Smooth muscle cell (in vitro differentiated cells): ENCODE measurements around the gene PTPN14. TPM values are rescaled to one million over a fixed set of nuclear protein-coding genes. Genes with fewer than 3 reads are reported as not detected.

Experiments used
- DNase-seq: peaks from one replicate; lab custom pipeline; 2025; ENCODE audit not compliant: unreplicated experiment; lab: John Stamatoyannopoulos, UW
- H2AFZ ChIP-seq: fragments of 200-600 bp; sonication (generic); 2 replicates; pipeline ENCODE4 v1.6.0; 2016; ENCODE audit warnings: antibody characterized with exemption, low read depth, mild to moderate bottlenecking
- H3F3A ChIP-seq: fragments of 200-600 bp; sonication (generic); 2 replicates; pipeline ENCODE4 v1.6.0; 2017; ENCODE audit warnings: antibody characterized with exemption, low read depth
- H3K27ac ChIP-seq: fragments of 200-600 bp; sonication (generic); 2 replicates; pipeline ENCODE4 v1.5.1; 2016; ENCODE audit warnings: low read depth, mild to moderate bottlenecking
- H3K27me3 ChIP-seq: fragments of 200-600 bp; sonication (generic); 2 replicates; pipeline ENCODE4 v1.6.1; 2016; ENCODE audit warnings: low read depth, mild to moderate bottlenecking
- H3K36me3 ChIP-seq: fragments of 200-600 bp; sonication (generic); 2 replicates; pipeline ENCODE4 v1.5.1; 2016; ENCODE audit warnings: low read depth
- H3K4me1 ChIP-seq: fragments of 200-600 bp; sonication (generic); 2 replicates; pipeline ENCODE4 v1.5.1; 2016; ENCODE audit warnings: low read depth
- H3K4me2 ChIP-seq: fragments of 200-600 bp; sonication (generic); 2 replicates; pipeline ENCODE4 v1.6.0; 2016; ENCODE audit warnings: mild to moderate bottlenecking
- H3K4me3 ChIP-seq: fragments of 200-600 bp; sonication (generic); 2 replicates; pipeline ENCODE4 v1.5.1; 2016; ENCODE audit warnings: mild to moderate bottlenecking
- H3K79me2 ChIP-seq: fragments of 200-600 bp; sonication (generic); 2 replicates; pipeline ENCODE4 v1.6.0; 2016; ENCODE audit warnings: low read depth, mild to moderate bottlenecking
- H3K9ac ChIP-seq: fragments of 200-600 bp; sonication (generic); 2 replicates; pipeline ENCODE4 v1.6.0; 2016; ENCODE audit warnings: low read depth
- H3K9me3 ChIP-seq: fragments of 200-600 bp; sonication (generic); replicated peaks from 2 replicates; pipeline ENCODE4 v1.5.1; 2016; ENCODE audit warnings: low read depth
- H4K20me1 ChIP-seq: fragments of 200-600 bp; sonication (generic); 2 replicates; pipeline ENCODE4 v1.6.0; 2016; ENCODE audit warnings: low read depth
- CTCF ChIP-seq: fragments of 200-600 bp; sonication (generic); IDR thresholded peaks from 2 replicates; pipeline ENCODE4 v1.5.1; 2017; ENCODE audit warnings: borderline replicate concordance, mild to moderate bottlenecking, antibody characterized with exemption; ENCODE audit not compliant: insufficient read depth, poor library complexity, severe bottlenecking
- WGBS: methylation state at CpG from one replicate; pipeline ENCODE4 v1.1.7; 2016; ENCODE audit warnings: low lambda C conversion rate; 5-methylcytosine and 5-hydroxymethylcytosine counted together
- polyA plus RNA-seq: library from polyadenylated mRNA; unstranded; fragments of >200 nt; fragmentation: Nextera tagmentation; extraction: Ambion mirVana; gene quantifications from 2 replicates; pipeline ENCODE4 v1.2.1, GENCODE V29; 2016
- total RNA-seq: library from RNA; depleted of rRNA; stranded (reverse); fragments of >200 nt; gene quantifications from 2 replicates; pipeline ENCODE4 v1.2.3, GENCODE V29; 2014

Gene PTPN14
- total and polyA plus RNA-seq, 2 experiments from 2014 or later: 13.7 to 28.6 TPM

- 8% methylated on average over 1 of the region's 1 CpG for WGBS
- H3K27ac ChIP-seq: peak overlapping the region; percentile 40
- no peaks in the 10 kb centered on the region for H3K9me3 ChIP-seq
- H2AFZ ChIP-seq: peak overlapping the region; percentile 30
- H3K9ac ChIP-seq: no peak overlapping the region
- H4K20me1 ChIP-seq: no peaks in the 10 kb centered on the region
- no peaks in the 10 kb centered on the region for H3K36me3 ChIP-seq
- no peak for DNase-seq
- peaks cover 3% of the 10 kb centered on the region for H3F3A ChIP-seq
- H3K4me1 ChIP-seq: peaks cover 13% of the 10 kb centered on the region
- no peaks in the 10 kb centered on the region for H3K27me3 ChIP-seq
- peak; percentile 64 for TF ChIP-seq CTCF
- H3K4me3 ChIP-seq: no peak overlapping the region
- no peaks in the 10 kb centered on the region for H3K79me2 ChIP-seq
- H3K4me2 ChIP-seq: no peak overlapping the region
Observed at GRCh38 chr1:214584805-214585766, 33.7 kb upstream of the PTPN14 start.

GRCh38 chr1:214583824-214584554 lies 32.6 kb upstream of the PTPN14 start:
- WGBS: 92% methylated on average over 7 of the region's 7 CpGs
- TF ChIP-seq CTCF: no peak
- no peak overlapping the region for H2AFZ ChIP-seq
- no peak for DNase-seq
- H3K4me1 ChIP-seq: peaks cover 13% of the 10 kb centered on the region
- H3K4me2 ChIP-seq: no peak overlapping the region
- H3K79me2 ChIP-seq: no peaks in the 10 kb centered on the region
- H3F3A ChIP-seq: peaks cover 3% of the 10 kb centered on the region
- H3K4me3 ChIP-seq: no peak overlapping the region
- H3K27ac ChIP-seq: no peak overlapping the region
- no peaks in the 10 kb centered on the region for H3K9me3 ChIP-seq
- no peaks in the 10 kb centered on the region for H3K27me3 ChIP-seq
- H3K9ac ChIP-seq: no peak overlapping the region
- no peaks in the 10 kb centered on the region for H4K20me1 ChIP-seq
- H3K36me3 ChIP-seq: no peaks in the 10 kb centered on the region

DNA sequence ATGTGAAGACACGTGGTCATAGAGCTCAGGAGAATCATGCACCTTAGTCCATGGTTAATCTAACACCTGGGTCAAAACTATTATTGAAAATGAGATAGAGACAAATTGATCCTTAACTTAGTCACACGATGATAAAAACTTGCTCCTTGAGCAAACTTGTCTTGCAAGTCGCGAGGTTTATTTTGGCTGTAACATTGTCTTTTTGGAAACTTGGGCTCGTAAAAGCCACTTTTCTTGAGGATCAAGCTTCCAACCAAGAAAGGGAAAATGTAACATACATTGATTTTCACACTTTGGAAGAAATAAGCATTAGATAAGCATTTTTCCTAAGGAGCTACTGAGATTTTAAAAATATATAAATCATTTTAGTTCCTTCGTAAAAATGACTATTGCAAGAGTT lies 31.7 kb upstream of the PTPN14 start:
- Histone ChIP-seq H3K4me1 (peaks cover 13% of the 10 kb centered on the region), H3K4me2 (no peak overlapping the region), H3K36me3 (no peaks in the 10 kb centered on the region), H3K27me3 (no peaks in the 10 kb centered on the region), H3K9ac (no peak overlapping the region), H3K27ac (no peak overlapping the region), H2AFZ (no peak overlapping the region), H3K79me2 (no peaks in the 10 kb centered on the region), H3F3A (peaks cover 3% of the 10 kb centered on the region), H4K20me1 (no peaks in the 10 kb centered on the region), H3K9me3 (no peaks in the 10 kb centered on the region), H3K4me3 (no peak overlapping the region)
- TF ChIP-seq CTCF: no peak
- WGBS: 79% methylated on average over 6 of the region's 6 CpGs
- DNase-seq: no peak
